Osteoblast (primary cell): ENCODE measurements around the gene ARL17A. TPM values are rescaled to one million over a fixed set of nuclear protein-coding genes. Genes with fewer than 3 reads are reported as not detected.
"Not testable (repeated sequence)": the region's sequence is repeated elsewhere in the genome, so short reads cannot be mapped to it uniquely, and the experiment has no call there.

Experiments used
- DNase-seq: peaks from one replicate; pipeline ENCODE4 v3.0.0; 2011; ENCODE audit warnings: low spot score, mixed read lengths; ENCODE audit not compliant: insufficient read length; ENCODE audit errors: missing footprints
- H2AFZ ChIP-seq: 2 replicates; pipeline ENCODE4 v1.6.0; 2011; ENCODE audit warnings: mild to moderate bottlenecking, low read length
- H3K27ac ChIP-seq: 2 replicates; pipeline ENCODE4 v1.5.1; 2011; ENCODE audit warnings: mild to moderate bottlenecking, low read depth, low read length, moderate library complexity
- H3K27me3 ChIP-seq: 2 replicates; pipeline ENCODE4 v1.6.0; 2012; ENCODE audit warnings: mild to moderate bottlenecking, control low read depth, inconsistent platforms, low read length, moderate library complexity; ENCODE audit not compliant: insufficient read depth
- H3K36me3 ChIP-seq: 2 replicates; pipeline ENCODE4 v1.5.1; 2011; ENCODE audit warnings: mild to moderate bottlenecking, low read length, control low read depth, moderate library complexity; ENCODE audit not compliant: insufficient read depth
- H3K4me1 ChIP-seq: 2 replicates; pipeline ENCODE4 v1.5.1; 2011; ENCODE audit warnings: mild to moderate bottlenecking, low read length, control low read depth, moderate library complexity; ENCODE audit not compliant: insufficient read depth
- H3K4me2 ChIP-seq: 2 replicates; pipeline ENCODE4 v1.6.0; 2011; ENCODE audit warnings: mild to moderate bottlenecking, low read length; ENCODE audit not compliant: insufficient read depth
- H3K4me3 ChIP-seq: fragments of 200-600 bp; sonication (generic); 3 replicates; pipeline ENCODE4 v1.5.1; 2012; ENCODE audit warnings: mild to moderate bottlenecking, low read length, inconsistent platforms; ENCODE audit not compliant: insufficient read depth
- H3K79me2 ChIP-seq: 2 replicates; pipeline ENCODE4 v1.6.0; 2012; ENCODE audit warnings: mild to moderate bottlenecking, low read length, control low read depth, inconsistent platforms; ENCODE audit not compliant: insufficient read depth
- H3K9me3 ChIP-seq: 2 replicates; pipeline ENCODE4 v1.5.1; 2011; ENCODE audit warnings: low read depth, low read length, control low read depth
- H4K20me1 ChIP-seq: 2 replicates; pipeline ENCODE4 v1.6.0; 2012; ENCODE audit warnings: mild to moderate bottlenecking, low read length, control low read depth; ENCODE audit not compliant: insufficient read depth
- small RNA-seq: library from RNA; depleted of rRNA; stranded (forward); fragments of <200 nt; gene quantifications from one replicate; pipeline ENCODE3, GENCODE V24; 2012
- total RNA-seq: library from RNA; depleted of rRNA; stranded (reverse); fragments of >200 nt; gene quantifications from 2 replicates; pipeline ENCODE4 v1.2.3, GENCODE V29; 2012

The ARL17A gene
- total RNA-seq, 1 donor, result 13.8 TPM

- H3K79me2 ChIP-seq, H4K20me1 ChIP-seq, H3K4me2 ChIP-seq, H3K36me3 ChIP-seq, H3K9me3 ChIP-seq, DNase-seq, H2AFZ ChIP-seq, H3K27ac ChIP-seq, H3K4me1 ChIP-seq, H3K4me3 ChIP-seq, H3K27me3 ChIP-seq: not testable (repeated sequence)
Observed at GRCh38 chr17:46492021-46492420, 87.5 kb downstream of the ARL17A start.

- H3K9me3 ChIP-seq, H4K20me1 ChIP-seq, H3K4me3 ChIP-seq, DNase-seq, H3K4me1 ChIP-seq, H3K4me2 ChIP-seq, H3K79me2 ChIP-seq, H2AFZ ChIP-seq, H3K27ac ChIP-seq, H3K36me3 ChIP-seq, H3K27me3 ChIP-seq: not testable (repeated sequence)
Observed at GRCh38 chr17:46481310-46481709, 98.2 kb downstream of the ARL17A start.

DNA sequence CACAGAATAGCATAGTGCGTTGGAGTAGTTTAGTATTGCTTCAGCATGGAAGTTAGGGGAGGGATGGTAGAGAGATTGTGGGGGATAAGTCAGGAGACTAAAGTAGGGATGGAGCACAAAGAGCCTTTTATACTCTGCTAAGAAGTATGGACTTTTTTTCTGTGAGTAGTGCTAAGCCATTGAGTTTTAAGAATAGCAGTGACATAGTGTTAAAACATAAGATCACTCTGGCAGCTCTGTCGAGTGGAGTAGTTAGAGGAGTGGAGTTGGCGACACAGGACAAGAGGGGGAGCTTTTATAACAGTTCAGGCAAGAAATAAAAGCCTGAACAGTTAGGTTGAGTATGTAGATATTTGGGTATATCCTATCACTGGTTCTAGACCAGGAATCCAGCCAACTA lies 100.7 kb downstream of the ARL17A start:
- H3K4me2 ChIP-seq, H4K20me1 ChIP-seq, H3K36me3 ChIP-seq, DNase-seq, H3K79me2 ChIP-seq, H3K4me1 ChIP-seq, H3K4me3 ChIP-seq, H3K27ac ChIP-seq, H2AFZ ChIP-seq, H3K9me3 ChIP-seq, H3K27me3 ChIP-seq: not testable (repeated sequence)

DNA sequence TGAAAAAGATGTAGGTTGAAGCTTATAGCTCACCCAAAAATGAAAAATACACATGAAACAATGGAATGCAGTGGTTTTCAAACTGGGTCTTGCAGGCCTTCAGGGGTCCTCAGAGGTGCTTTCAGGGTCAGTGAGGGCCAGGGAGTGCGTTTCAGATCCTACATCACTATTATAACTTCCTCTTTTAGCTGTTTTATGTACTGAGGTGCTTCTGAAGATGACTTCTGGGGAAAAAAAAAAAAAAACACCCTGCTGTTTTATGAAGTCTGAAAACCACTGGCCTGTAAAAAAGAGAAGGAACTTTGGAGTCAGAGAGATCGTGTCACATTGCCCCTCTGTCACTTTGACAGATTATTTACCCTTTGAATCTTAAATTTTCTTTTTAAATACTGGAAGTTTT lies 103.9 kb downstream of the ARL17A start:
- H3K9me3 ChIP-seq, H2AFZ ChIP-seq, H3K36me3 ChIP-seq, H3K4me2 ChIP-seq, H3K27ac ChIP-seq, H3K27me3 ChIP-seq, H4K20me1 ChIP-seq, H3K4me3 ChIP-seq, H3K4me1 ChIP-seq, DNase-seq, H3K79me2 ChIP-seq: not testable (repeated sequence)

- not testable (repeated sequence) for H3K9me3 ChIP-seq, H3K4me2 ChIP-seq, H3K4me1 ChIP-seq, DNase-seq, H3K4me3 ChIP-seq, H3K27me3 ChIP-seq, H3K36me3 ChIP-seq, H2AFZ ChIP-seq, H4K20me1 ChIP-seq, H3K27ac ChIP-seq, H3K79me2 ChIP-seq
Observed at GRCh38 chr17:46474489-46474888, 105.0 kb downstream of the ARL17A start.

DNA sequence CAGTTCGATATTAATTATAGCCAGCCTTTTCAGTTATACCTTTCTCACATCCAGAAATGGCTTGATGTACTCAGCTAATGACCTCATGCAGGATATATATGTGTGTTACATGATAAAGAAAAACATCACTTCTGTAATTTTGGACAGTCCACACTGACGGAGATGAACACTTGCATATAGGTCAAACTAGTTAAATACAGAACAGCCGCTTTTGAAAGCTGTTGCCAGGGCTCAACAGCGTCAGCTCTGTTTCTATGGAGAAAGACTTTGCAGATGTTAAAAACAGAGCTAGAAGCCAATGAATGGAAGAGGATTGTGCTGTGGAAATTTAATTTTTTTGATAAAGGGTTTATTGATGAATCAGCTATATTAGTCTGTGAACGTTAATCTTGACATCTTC lies 111.9 kb downstream of the ARL17A start:
- H3K4me3 ChIP-seq, H3K36me3 ChIP-seq, DNase-seq, H3K27me3 ChIP-seq, H3K79me2 ChIP-seq, H3K4me2 ChIP-seq, H3K27ac ChIP-seq, H2AFZ ChIP-seq, H3K9me3 ChIP-seq, H3K4me1 ChIP-seq, H4K20me1 ChIP-seq: not testable (repeated sequence)

Small RNA genes lying within 50 kb of the gene (small RNA-seq; reads per million reads assigned to genes)
- not detected for gene RN7SL199P

Other genes with a start within 250 kb of the ARL17A start
- gene ARL17B, start 217.9 kb downstream of the ARL17A start, total RNA-seq, result 6.2 and 7.6 TPM in 2 replicates
- 9.4 and 12.3 TPM in 2 replicates for gene LRRC37A2, start 67.2 kb downstream of the ARL17A start, total RNA-seq
- 63.9 and 72.7 TPM in 2 replicates for gene NSF, start 11.0 kb upstream of the ARL17A start, total RNA-seq
- gene WNT3, start 239.0 kb upstream of the ARL17A start, total RNA-seq, result 0.88 and 1.1 TPM in 2 replicates